ENCODE data around the gene RETN.
A peak's percentile ranks its signal among the peaks of the same experiment; 100 is the strongest.

The RETN gene

DNA sequence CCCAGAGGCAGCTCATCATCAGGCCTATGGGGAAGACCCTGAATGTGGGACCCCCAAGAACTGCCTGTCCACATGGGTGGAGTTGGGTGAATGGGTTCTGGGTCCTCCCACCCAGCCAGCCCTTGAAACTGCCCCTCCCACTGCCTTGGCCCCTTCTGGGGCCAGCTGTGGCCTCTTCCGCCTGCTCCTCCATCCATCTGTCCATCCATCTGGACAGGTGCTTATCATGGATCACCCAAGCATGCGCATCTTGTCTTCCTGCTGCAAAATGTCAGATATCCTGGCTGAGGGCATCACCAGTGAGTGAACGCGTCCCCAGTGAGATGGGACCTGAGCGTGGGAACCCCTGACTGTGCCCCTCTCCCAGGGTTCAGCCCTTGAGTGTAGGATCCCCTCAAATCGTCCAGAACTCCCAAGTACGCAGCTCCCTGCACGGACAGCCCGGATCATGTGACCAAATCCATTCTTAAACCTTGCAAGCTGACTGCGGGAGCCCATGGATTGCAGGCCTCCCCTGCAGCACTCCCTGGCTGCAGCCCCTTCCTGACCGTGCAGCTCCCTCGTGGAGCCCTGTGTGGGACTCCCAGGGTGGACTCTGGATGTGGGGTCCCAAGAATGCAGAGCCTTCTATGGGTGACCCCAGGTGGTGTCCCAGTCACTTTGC, 29.9 kb upstream of the RETN start:
- DNase-seq: no peak

DNA sequence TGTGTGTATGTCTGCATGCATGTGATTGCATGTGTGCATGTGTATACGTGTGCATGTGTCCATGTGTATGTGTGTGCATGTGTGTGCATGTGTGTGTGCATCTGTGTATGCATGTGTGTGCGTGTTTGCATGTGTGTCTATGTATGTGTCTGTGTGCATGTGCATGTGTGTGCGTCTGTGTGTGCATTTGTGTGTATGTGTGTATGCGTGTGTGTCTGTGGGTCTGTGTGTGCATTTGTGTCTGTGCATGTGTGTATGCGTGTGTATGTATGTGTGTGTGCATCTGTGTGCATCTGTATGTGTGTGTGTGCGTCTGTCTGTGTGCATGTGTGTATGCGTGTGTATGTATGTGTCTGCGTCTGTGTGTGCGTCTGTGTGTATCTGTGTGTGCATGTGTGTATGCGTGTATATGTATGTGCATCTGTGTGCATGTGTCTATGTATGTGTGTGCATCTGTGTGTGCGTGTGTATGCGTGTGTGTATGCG, 28.9 kb upstream of the RETN start:
- no peak for DNase-seq

DNA sequence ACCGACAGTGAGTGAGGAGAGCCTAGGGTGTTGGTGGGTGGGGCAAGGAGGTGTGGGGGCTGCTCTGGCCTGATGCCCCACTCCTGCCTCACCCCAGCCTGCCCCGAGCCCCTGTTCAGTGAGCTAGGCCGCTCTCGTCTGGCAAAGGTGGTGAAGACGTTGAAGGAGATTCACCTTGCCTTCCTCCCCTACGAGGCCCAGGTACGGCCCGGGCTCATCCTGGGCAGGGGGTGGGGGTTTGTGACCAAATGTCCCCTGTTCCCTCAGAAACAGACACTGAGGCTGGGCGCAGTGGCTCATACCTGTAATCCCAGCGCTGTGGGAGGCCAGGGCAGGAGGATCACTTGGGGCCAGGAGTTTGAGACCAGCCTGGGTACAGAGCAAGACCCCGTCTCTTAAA, 28.0 kb upstream of the RETN start:
- DNase-seq: no peak

DNA sequence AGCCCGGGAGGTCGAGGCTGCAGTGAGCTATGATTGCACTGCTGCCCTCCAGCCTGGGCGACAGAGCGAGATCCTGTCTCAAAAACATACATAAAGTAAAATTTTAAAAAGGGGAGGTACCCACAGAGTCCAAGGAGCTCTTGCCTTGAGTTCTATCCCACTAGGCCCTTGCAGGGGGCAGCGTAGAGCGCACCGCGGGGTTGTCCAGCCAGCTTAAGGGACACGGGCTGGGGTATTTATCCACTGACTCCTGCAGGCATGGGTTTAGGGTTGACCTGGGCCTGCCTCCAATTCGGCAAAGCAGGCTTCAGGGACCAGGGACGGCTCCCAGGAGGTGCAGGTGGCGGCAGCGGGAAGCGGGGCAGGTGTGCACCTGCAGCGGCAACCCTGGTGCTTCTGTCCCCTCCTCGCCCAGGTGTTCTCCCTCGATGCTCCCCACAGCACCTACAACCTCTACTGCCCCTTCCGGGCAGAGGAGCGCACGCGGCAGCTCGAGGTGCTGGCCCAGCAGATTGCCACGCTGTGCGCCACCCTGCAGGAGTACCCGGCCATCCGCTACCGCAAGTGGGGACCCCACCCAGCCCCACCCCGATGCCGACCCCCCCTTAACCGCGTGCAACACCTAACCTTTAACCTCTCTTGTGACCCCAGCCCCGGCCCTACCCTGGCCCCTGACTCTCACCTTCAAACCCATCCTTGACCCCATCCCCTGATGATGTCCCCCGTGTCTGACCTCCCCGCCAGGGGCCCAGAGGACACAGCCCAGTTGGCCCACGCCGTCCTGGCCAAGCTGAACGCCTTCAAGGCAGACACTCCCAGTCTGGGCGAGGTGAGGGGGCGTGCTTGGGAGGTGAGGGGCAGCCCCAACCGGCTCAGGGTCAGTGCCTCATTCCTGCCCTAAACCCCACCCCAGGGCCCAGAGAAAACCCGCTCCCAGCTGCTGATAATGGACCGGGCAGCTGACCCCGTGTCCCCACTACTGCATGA, 27.3 kb upstream of the RETN start:
- DNase-seq: no peak

DNA sequence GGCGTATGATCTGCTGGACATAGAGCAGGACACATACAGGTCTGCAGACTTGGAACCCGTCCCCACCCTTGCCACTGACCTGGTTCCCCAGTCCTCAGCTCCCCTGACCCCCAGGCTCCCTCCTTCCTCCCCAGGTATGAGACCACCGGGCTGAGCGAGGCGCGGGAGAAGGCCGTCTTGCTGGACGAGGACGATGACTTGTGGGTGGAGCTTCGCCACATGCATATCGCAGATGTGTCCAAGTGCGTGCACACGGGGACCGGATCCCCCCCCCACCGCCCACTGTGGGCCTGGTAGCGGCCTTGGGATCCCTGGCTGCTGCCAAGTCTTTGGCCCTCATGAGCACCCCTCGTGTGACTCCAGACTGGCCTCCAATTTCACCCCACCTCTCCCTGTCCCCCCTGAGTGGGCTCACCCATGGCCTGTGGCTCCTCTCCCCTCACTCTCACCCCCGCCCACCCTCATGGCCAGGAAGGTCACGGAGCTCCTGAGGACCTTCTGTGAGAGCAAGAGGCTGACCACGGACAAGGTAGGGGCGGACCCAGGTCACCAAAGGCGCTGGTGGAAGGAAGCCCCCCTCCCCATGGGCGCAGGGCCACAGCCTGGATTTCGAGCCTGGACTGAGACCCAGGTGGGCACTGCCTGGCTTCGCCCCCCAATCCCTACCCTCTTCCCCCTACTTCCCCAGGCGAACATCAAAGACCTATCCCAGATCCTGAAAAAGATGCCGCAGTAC, 26.4 kb upstream of the RETN start:
- no peak for DNase-seq

DNA sequence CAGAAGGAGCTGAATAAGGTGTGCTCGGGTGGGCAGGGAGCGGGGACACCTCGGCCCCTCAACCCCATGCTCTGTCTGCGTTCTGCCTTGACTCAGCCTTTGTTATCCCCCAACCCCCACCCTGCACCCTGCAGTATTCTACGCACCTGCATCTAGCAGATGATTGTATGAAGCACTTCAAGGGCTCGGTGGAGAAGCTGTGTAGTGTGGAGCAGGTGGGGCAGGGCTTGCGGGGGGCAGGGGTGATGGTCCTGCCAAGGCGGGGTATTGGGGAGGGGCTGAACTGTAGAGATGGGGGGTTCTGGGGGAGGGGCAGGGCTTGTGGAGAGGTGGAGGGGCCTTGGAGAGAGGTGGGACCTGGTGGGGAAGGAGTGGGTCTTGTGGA, 25.8 kb upstream of the RETN start:
- DNase-seq: no peak

DNA sequence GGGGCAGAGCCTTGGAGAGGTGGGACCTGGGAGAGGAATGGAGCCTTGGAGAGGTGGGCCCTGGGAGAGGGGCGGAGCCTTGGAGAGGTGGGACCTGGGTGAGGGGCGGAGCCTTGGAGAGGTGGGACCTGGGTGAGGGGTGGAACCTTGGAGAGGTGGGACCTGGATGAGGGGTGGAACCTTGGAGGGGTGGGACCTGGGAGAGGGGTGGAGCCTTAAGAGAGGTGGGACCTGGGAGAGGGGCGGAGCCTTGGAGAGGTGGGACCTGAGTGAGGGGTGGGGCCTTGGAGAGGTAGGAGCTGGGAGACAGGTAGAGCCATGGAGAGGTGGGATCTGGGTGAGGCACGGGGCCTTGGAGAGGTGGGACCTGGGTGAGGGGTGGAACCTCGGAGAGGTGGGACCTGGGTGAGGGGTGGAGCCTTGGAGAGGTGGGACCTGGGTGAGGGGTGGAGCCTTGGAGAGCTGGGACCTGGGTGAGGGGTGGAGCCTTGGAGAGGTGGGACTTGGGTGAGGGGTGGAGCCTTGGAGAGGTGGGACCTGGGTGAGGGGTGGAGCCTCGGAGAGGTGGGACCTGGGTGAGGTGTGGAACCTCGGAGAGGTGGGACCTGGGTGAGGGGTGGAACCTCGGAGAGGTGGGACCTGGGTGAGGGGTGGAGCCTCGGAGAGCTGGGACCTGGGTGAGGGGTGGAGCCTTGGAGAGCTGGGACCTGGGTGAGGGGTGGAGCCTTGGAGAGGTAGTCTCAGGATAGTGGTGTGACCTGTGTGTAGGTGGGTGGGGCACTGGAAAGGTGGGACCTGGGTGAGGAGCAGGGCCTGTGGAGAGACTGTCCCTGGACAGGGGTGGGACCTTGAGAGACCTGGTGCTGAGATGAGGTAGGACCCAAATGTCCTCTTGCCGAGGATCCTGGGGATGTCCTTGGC, 25.0 kb upstream of the RETN start:
- DNase-seq: peak; percentile 35 to 36

DNA sequence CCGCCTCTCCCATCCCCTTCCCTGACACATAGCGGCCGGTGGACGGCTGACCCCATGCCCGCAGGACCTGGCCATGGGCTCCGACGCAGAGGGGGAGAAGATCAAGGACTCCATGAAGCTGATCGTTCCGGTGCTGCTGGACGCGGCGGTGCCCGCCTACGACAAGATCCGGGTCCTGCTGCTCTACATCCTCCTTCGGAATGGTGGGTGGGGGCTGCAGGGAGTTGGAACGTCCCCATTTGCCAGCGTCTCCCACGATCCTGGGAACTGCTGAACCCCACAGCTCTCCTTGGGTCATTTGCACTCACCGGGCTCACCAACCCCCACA, 24.3 kb upstream of the RETN start:
- no peak for DNase-seq

DNA sequence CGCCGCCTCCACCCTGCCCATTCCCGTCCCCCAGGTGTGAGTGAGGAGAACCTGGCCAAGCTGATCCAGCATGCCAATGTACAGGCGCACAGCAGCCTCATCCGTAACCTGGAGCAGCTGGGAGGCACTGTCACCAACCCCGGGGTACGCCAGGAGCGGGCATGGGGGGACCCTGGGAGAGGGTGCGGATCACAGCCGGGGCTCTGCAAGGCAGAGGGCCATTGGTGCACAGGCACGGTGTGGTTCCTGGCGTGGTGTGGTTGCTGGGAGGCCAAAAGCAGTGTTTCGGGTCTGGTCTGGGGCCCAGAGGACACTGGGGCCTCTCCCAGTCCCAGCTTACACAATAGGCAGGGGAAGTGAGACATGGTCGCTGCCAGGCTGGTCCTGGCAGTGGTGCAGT, 23.7 kb upstream of the RETN start:
- peak; percentile 32 to 69 for DNase-seq

DNA sequence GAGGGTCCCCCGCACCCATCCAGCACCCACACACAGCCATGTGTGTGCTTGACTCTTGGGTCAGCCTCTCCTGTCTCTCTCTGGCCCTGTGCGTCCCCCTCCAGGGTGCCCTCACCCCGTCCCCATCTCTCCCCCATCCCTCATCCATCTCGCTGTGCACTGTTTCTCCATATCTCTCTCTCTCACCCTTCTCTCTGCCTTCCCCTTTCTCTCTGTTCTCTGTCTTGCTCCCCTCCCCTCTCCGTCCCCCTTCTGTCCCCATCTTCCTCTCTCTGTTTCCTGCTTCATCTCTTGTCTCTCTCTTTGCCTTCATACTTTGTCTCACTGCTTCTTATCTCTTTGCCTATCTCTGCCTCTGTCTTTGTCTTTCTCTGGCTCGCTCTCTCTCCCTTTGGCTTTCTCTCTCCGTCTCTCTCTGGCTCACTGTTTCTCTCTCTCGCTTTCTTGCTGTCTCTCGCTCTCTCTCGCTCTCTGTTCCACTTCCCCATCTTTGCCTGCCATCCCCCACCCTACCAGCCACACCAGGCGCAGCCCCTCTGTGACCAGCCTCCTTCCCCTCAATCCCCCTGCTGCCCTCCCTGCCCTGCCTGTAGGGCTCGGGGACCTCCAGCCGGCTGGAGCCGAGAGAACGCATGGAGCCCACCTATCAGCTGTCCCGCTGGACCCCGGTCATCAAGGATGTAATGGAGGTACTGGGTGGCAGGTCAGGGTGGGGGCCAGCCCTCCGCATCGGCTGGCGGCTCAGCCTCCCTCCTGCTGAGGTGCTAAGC, 23.0 kb upstream of the RETN start:
- DNase-seq: no peak

DNA sequence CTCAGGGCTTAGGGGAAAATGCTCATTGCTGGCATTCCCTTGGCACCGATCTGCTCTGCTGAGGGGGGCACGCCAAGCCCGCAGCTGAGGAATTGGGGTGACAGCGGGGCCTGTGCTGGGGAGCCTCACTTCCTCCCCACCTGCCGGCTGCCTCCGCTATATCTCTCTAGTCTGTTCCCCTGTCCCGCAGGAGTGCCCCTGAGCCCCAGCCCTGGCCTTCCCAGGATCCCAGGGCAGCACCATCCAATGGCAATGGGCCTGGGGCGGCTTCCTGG, 22.5 kb upstream of the RETN start:
- no peak for DNase-seq

DNA sequence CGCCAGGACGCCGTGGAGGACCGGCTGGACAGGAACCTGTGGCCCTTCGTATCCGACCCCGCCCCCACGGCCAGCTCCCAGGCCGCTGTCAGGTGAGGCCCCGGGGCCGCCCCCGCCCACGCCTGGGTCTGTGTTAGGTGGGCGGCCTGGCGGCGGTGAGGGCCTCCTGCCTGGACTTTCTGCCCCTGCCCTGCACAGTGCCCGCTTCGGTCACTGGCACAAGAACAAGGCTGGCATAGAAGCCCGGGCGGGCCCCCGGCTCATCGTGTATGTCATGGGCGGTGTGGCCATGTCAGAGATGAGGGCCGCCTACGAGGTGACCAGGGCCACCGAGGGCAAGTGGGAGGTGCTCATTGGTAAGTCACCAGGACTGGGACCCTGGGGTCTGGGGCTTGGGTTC, 21.7 kb upstream of the RETN start:
- no peak for DNase-seq

DNA sequence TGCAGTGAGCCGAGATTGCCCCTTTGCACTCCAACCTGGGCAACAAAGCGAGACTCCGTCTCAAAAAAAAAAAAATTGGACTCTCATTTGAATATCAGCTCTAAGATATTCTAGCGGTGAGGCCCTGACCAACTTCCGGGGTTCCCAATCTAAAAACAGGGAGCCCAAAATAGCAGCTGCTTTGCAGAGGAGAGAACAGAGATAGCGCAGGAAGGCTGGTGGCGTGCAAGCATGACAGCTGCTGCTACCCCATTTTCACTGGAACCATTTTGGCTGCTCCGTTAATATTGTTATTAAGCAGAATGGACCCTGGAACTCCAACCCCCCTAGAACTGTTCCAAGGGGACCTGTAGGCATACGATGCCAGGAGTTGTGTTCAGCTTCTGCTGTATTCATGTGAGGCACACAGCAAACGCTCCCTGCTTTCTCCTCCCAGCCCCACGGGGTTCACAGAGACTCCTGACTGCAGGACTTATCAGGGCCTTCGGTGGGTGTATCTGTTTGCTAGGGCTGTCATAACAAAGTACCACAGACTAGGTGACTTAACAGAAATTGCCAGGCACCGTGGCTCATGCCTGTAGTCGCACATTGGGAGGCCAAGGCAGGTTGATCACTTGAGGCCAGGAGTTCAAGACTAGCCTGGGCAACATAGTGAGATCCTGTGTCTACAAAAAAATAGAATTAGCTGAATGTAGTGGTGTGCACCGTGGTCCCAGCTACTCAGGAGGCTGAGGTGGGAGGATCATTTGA, 20.4 kb upstream of the RETN start:
- DNase-seq: no peak

DNA sequence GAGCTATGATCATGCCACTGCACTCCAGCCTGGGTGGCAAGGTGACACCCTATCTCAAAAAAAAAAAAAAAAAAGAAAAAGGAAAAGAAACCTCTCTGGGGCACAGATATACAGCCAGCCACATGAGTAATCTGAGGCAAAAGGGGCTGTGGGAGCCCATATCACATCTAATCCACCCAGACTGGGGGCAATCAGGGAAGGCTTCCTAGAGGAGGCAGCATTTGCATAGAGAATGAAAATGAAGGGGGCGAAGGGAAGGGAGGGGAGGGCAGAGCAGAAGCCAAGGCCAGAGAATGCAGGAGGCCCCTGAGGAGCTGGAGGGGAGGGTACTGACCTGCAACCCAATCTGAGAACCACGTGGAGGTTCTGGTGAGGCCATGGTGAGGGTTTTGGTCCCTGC, 18.7 kb upstream of the RETN start:
- no peak for DNase-seq

DNA sequence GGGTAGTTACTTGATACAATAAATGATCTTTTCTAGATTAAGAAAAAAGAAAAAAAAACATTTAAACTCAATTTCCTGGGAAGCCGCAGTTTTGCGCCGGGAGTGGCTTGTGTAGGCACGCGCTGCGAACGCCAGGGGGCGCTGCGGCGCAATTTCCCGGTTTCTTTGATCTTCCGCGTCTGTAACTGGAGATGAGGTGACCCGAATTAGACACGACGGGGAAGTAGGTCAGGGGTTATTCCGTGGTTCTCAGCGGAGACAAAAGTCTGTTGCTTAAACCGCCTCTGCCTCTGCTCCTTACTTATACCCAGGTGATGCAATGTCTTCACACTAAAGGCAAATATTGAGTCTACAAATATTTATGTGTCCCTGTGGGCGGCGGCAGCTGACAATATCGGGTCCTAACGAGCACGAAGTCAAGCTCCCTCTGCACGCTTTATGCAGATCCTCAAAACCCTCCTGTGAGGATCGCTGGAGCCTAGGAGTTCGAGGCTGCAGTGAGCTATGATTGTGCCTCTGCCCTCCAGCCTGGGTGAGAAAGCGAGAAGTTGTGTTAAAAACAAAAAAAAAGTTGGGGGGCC, 16.7 kb upstream of the RETN start:
- DNase-seq: peak; percentile 99

DNA sequence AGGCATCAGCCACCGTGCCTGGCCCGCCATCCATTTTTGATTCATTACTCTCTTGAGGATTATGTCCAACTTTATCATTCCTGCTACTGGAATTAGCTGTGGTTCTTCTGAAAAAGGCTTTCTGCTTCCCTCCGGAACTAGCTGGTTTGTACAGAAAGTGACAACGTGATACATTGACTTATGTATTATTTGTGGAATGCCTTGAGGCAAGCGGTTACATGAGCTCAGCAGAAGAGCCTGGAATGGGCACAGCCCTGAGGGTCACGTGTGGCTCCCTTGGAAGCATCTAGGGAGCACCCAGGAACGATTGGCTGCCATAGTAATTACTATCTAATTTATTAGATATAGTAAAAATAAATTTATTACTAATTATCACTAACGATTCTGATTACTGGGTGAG, 14.4 kb upstream of the RETN start:
- no peak for DNase-seq

DNA sequence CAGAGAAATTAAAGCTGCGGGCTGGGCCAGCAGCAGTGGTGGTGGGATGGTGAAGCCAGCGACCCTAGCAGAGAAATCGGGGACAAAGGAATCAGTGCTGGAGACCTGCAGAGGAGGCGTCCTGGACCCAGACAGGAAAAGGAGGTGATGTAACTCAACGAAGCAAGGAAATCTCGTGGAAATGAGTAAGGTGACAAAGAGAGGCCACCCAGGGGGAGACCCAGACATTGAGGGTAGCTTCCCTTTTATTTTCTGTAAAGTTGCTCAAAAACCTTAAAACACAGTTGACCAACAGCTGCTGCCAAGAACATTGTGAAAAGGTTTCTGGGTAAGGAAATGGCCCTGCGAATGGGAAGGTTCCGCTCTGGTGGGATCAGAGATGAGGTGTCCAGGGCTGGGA, 13.3 kb upstream of the RETN start:
- DNase-seq: peak; percentile 91 to 98

DNA sequence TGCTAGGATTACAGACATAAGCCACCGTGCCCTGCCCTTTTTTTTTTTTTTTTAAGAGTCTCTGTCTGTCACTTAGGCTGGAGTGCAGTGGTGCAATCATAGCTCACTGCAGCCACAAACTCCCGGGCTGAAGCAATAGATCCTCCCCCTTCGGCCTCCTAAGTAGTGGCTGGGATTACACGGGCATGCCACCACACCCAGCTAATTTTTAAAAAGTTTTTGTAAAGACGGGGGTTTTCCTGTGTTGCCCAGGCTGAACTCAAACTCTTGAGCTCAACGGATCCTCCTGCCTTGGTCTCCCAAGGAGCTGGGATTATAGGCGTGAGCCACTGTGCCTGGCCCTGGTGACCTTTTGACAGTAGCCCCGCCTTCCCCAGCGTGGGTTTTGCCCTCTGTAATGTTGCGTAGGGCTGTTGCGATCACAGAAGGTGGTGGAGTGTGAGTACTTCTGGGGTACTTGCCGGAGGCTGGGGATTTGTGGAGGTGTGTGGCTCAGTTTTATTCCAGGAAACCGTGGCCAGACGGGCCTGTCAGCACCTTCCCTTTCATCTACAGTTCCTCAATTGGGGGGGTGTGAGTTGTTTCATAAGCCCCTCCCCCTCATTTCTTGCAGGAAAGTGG, 11.6 kb upstream of the RETN start:
- DNase-seq: peak; percentile 96 to 99

DNA sequence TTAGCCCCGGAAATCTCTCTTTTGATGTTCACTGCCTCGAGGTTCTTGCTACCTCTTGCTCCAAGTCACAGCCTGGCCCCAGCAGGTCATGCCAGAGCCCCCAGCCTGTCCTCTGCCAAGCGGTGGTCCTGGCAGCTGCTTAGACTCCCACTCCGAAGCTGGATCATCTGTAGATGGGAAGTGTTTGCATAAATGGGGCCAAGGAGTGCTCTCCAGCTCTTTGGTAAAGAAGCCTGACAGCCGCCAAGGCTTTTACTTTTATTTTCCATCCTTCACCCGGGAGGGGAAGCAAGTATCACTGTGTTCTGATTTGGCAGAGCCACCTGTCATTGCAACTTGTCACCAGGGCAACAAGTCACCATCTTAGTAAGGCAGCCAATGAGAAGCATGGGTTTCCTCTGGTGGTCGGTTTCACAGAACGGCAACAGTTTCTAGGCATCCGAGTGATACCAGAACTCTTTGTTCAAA, 10.6 kb upstream of the RETN start:
- DNase-seq: peak; percentile 57 to 67
